Pons (tissue), 1 donor: ENCODE data around the gene NUDT14.

ENCODE experiments used
- DNase-seq: peaks from one replicate; pipeline ENCODE4 v3.0.0-alpha.2; 2016; ENCODE audit warnings: low spot score

Gene NUDT14

GRCh38 chr14:105176513-105176912, 4.6 kb downstream of the NUDT14 start:
- no peak for DNase-seq

- DNase-seq = peak; percentile 14
Measured at GRCh38 chr14:105173901-105174894, 6.9 kb downstream of the NUDT14 start.

DNA sequence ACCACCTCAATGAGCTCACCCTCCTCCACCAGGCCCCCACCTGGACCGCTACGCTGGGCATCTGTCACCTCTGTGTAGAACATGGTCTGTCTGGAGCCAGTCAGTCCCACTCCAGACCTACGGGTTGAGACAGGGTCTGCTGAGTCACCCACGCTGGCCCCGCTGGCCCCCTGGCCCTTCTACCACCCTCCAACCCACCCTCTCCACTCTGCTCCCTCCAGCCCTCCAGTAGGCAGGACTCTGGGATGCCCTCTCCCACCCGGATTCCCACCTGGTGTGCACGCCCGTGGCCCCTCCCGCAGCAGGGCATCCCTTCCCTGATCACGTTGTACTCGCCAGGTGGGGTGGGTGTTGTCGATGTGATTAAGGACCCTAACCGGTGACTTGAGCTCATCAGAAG, 8.0 kb downstream of the NUDT14 start:
- no peak for DNase-seq

GRCh38 chr14:105172476-105172875, 8.6 kb downstream of the NUDT14 start:
- no peak for DNase-seq

DNA sequence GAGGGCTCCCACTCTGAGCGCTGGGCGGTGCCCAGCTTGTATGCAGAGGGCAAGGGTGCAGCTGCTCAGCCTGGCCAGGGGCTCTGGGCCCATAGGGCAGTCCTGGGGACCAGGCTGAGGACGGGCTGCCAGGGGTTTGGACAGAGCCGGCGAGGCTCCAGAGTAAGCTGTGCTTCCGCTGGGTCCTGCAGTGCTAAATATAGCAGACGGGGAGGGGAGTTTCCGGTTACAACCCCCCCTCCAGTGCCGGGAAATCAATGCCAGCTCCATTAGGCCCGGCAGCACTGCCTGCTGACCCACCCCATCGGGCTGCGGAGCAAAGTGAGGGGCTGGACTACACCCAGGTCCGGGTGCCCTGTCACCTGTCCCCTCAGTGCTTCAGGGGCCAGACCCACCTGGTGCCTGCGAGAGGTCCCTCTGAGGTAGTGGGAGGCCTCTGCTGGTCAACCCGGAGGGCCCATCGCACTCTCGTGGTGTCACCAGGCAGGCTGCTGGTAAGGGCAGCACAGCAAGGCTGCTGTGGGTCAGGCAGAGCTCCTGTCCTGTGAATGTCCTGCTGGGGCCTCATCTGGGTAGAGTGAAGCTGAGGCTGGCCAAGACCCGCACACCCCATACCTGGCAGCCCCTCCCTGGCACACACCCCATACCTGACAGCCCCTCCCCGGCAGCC, 10.0 kb downstream of the NUDT14 start:
- DNase-seq = no peak

- no peak for DNase-seq
Measured at GRCh38 chr14:105169776-105170655, 11.1 kb downstream of the NUDT14 start.

DNA sequence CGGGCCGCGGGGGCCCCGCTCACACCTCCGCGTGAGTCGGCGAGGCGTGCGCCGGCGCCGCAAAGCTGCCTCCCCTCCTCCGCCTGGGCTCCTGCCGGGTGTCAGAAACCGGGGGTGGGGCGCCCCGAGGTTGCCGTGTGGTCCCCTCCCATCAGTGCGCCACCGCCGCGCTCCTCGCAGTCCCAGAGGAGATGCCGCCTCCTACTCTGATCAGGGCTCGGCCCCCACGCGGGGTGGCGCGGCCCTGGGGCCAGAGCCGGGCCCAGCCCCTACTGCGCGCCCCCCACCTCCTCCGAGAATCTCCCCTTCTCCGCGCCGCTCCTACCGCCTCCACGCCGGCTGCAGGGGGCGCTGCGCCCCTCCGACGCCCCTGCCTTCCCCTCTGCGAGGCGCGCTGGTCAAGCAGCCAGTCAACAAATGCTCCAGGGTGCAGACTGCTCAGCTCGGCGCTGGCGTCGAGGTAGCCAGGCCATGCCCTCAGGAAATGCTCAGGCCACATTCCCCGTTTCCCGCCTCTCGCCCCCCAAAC, 12.1 kb downstream of the NUDT14 start:
- DNase-seq = no peak

DNA sequence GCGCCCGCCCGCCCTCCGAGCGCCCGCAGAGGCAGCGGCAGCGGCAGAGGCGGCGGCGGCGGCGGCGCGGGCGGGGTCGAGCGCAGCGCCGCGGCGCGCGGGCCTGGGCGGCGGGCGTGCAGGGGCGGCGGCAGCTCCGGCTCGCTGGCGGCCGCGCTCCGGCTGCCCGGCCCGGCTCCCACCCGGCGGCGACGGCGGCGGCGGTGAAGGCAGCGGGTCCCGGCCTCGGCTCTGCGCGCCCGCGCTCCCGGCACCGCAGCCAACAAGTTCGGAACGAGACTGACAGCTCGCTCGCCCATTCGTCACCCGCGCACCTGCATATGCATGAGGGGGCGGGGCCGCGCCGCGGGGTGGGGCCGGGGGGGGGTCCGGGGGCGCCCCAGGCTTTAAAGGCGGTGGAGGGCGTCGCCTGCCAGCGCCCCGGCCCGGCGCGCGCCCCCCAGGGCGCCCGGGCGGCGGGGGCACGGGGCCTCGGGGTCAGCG, 12.6 kb downstream of the NUDT14 start, which contains the start of gene JAG2:
Gene JAG2, minus strand, starts transcription at position 281 of the 483 bp plus-strand sequence. CDS start 356 bp downstream, outside the sequence.
- no peak for DNase-seq

- DNase-seq = no peak
Measured at GRCh38 chr14:105168093-105168420, 13.1 kb downstream of the NUDT14 start.

- DNase-seq = no peak
Measured at GRCh38 chr14:105167303-105168092, 13.6 kb downstream of the NUDT14 start.

DNA sequence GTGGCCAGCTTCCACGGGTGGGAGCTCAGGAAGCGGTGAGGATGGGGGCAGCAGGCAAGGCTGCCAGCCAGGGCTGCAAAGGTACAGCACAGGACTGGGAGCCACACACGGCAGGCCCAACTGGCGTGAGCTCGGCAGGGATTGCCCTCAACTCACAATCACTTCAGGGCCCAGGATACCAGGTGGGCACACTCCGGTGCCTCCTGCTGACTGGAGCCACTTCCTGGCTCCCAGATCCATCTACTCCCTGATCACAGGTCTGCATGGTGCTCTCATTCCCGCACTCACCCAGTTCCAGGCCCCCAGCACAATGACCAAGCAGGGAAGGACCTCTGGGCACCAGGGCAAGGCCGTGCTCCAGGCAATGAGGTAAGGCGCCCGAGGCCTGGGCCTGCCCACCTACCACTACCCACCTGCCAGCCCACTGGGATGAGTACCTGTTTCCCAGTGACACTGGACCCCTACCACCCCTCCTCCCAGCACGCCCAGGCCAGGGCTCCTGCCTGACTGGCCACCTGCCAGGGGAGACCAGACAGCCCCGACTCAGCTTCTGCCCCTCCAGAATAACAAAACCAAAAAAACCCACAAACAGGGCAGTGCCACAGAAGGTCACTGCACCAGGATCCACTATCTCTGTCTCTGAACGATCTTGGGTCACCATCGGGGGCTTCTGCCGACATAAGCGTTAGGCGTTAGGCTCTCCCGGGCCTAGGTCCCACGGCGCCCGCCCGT, 14.4 kb downstream of the NUDT14 start:
- DNase-seq = no peak

- DNase-seq = no peak
Measured at GRCh38 chr14:105165761-105166485, 15.2 kb downstream of the NUDT14 start.

GRCh38 chr14:105165134-105165704, 15.9 kb downstream of the NUDT14 start:
- DNase-seq = no peak

GRCh38 chr14:105163040-105163742, 17.9 kb downstream of the NUDT14 start:
- DNase-seq = no peak

- DNase-seq = no peak
Measured at GRCh38 chr14:105162669-105162979, 18.5 kb downstream of the NUDT14 start.

- no peak for DNase-seq
Measured at GRCh38 chr14:105161964-105162668, 19.0 kb downstream of the NUDT14 start.

DNA sequence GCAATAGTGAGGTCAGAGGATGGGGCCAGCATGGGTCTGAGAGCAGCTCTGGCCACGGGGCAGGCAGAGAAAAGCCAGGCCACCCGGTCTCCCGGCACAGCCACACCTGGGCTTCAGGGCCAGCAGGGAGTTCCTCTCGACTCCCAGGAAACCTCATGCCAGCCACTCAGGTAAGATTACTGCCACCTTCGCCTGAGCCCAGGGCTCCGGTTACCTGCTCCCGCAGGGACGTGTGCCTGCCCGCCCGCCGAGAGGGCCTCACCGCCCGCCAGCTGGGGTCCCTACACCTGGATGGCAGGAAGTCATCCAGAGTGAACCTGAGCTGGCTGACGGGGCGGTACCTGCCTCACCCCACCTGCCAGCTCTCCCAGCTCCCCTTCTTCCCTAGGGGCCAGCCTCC, 19.8 kb downstream of the NUDT14 start:
- no peak for DNase-seq

DNA sequence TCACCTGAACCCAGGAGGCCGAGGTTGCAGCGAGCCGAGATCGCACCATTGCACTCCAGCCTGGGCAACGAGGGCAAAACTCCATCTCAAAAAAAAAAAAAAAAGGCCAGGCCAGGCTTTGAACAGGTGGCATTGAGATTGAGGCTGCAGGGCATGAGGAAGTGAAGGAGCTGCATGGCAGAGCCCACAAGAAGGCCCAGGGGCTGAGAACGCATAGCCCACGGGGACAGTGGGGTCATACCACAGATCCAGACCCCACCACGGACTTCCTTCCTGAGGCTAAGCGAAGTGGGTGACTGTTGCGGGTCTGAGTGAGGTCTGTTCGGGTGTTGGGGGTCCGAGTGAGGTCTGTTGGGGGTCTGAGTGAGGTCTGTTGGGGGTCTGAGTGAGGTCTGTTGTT, 20.3 kb downstream of the NUDT14 start:
- no peak for DNase-seq
